Measurements from ENCODE around the gene LCN2. TPM values are rescaled to one million over a fixed set of nuclear protein-coding genes. Genes with fewer than 3 reads are reported as not detected.
A peak's percentile ranks its signal among the peaks of the same experiment; 100 is the strongest.

Gene LCN2
- total RNA-seq, 1 experiment from 2014 or later = not detected

DNA sequence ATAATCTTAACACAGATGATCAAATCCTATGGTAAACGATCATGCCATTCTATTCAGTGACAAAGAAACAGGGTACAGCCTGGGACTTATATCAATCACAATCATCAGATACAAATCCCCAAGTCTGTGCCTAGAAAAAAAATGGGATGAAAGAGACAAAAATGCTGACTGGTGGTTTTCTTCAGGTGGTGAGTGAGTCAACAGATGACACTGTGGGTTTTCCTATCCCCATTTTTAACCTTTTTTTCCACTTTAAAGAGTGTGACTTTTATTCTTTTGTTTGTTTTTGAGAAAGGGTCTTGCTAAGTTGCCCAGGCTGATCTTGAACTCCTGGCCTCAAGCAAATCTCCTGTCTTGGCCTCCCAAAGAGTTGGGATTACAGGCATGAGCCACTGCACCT lies 39.0 kb downstream of the LCN2 start:
- Histone ChIP-seq H3K4me1 (ENCODE audit: insufficient read depth, low read length, poor library complexity, severe bottlenecking) (peaks cover 23% of the 10 kb centered on the region), H3K9me3 (ENCODE audit: low read depth, low read length, poor library complexity, severe bottlenecking) (no peaks in the 10 kb centered on the region), H3K36me3 (ENCODE audit: insufficient read depth, low read length, poor library complexity, severe bottlenecking) (peaks cover 31% of the 10 kb centered on the region), H3K27me3 (replicated peaks; ENCODE audit: insufficient read depth, low read depth, low read length, poor library complexity) (no peaks in the 10 kb centered on the region), H3K27ac (ENCODE audit: low read depth, low read length, poor library complexity, severe bottlenecking) (no peak overlapping the region), H3K4me3 (ENCODE audit: low read depth, low read length, poor library complexity, severe bottlenecking) (no peak overlapping the region)
- ChIA-PET CTCF (interaction anchor here (0.6 kb wide), 1 partner anchor 30 kb away, joined by 4 read pairs; no protein-coding TSS in a partner anchor), POLR2A (ENCODE audit: low non-redundant PET) (no interaction called here)
- no peak for DNase-seq (ENCODE audit: low spot score)
- TF ChIP-seq EZH2 (IDR thresholded peaks at IDR 0.05; ENCODE audit: borderline replicate concordance, low read depth, low read length, poor library complexity, severe bottlenecking) (no peak), CTCF (conservative IDR thresholded peaks at IDR 0.05; ENCODE audit: low read depth, low read length) (no peak)
- BruUV-seq (replicated peaks) = TSS peak; percentile 26
- intact Hi-C loops (cut with micrococcal nuclease; ENCODE audit: unreplicated experiment) = no loop called here

DNA sequence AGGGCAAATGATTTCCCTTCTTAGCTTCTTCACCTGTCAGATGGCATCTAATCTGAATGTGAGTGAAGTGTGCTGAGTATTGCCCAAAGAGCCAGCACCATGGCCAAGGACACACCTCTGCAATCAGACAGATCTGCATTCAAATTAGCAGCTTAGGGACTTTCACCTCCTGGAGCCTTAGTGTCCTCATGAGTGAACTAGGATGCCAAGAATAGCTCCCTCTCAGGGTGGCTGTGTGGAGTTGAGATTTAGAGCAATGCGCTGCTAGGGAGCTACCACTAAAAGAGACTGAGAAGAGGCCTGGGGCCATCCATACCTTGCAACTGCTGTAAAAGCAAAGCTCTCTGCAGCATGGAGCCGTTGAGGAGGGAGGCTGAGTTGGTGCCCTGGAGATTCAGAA lies 40.8 kb downstream of the LCN2 start:
- no peak for DNase-seq (ENCODE audit: low spot score)
- TSS peak; percentile 21 for BruUV-seq (replicated peaks)
- intact Hi-C loops (cut with micrococcal nuclease; ENCODE audit: unreplicated experiment) = no loop called here
- Histone ChIP-seq H3K4me1 (ENCODE audit: insufficient read depth, low read length, poor library complexity, severe bottlenecking) (peaks cover 23% of the 10 kb centered on the region), H3K36me3 (ENCODE audit: insufficient read depth, low read length, poor library complexity, severe bottlenecking) (peaks cover 31% of the 10 kb centered on the region), H3K9me3 (ENCODE audit: low read depth, low read length, poor library complexity, severe bottlenecking) (no peaks in the 10 kb centered on the region), H3K4me3 (ENCODE audit: low read depth, low read length, poor library complexity, severe bottlenecking) (peak overlapping the region; percentile 97), H3K27ac (ENCODE audit: low read depth, low read length, poor library complexity, severe bottlenecking) (no peak overlapping the region), H3K27me3 (replicated peaks; ENCODE audit: insufficient read depth, low read depth, low read length, poor library complexity) (no peaks in the 10 kb centered on the region)
- no peak for TF ChIP-seq EZH2 (IDR thresholded peaks at IDR 0.05; ENCODE audit: borderline replicate concordance, low read depth, low read length, poor library complexity, severe bottlenecking)
- TF ChIP-seq CTCF (conservative IDR thresholded peaks at IDR 0.05; ENCODE audit: low read depth, low read length) = no peak
- POLR2A ChIA-PET (ENCODE audit: low non-redundant PET) = interaction anchor here (0.6 kb wide), 1 partner anchor 34 kb away, joined by 3 read pairs; no protein-coding TSS in a partner anchor
- CTCF ChIA-PET = no interaction called here

- Histone ChIP-seq H3K9me3 (ENCODE audit: low read depth, low read length, poor library complexity, severe bottlenecking) (no peaks in the 10 kb centered on the region), H3K4me1 (ENCODE audit: insufficient read depth, low read length, poor library complexity, severe bottlenecking) (peaks cover 23% of the 10 kb centered on the region), H3K36me3 (ENCODE audit: insufficient read depth, low read length, poor library complexity, severe bottlenecking) (peaks cover 24% of the 10 kb centered on the region), H3K27me3 (replicated peaks; ENCODE audit: insufficient read depth, low read depth, low read length, poor library complexity) (no peaks in the 10 kb centered on the region), H3K4me3 (ENCODE audit: low read depth, low read length, poor library complexity, severe bottlenecking) (peak overlapping the region; percentile 97), H3K27ac (ENCODE audit: low read depth, low read length, poor library complexity, severe bottlenecking) (peak overlapping the region; percentile 92)
- CTCF ChIA-PET = no interaction called here
- BruUV-seq (replicated peaks) = no TSS peak
- POLR2A ChIA-PET (ENCODE audit: low non-redundant PET) = interaction anchor here (0.6 kb wide), 1 partner anchor 33 kb away, joined by 3 read pairs; no protein-coding TSS in a partner anchor
- DNase-seq (ENCODE audit: low spot score) = no peak
- TF ChIP-seq CTCF (conservative IDR thresholded peaks at IDR 0.05; ENCODE audit: low read depth, low read length) (no peak), EZH2 (IDR thresholded peaks at IDR 0.05; ENCODE audit: borderline replicate concordance, low read depth, low read length, poor library complexity, severe bottlenecking) (no peak)
- intact Hi-C loops (cut with micrococcal nuclease; ENCODE audit: unreplicated experiment) = no loop called here
Observed at GRCh38 chr9:128190516-128191405, 41.5 kb downstream of the LCN2 start.
